Measurements from ENCODE around the gene DOCK6.
"Not testable (repeated sequence)": the region's sequence is repeated elsewhere in the genome, so short reads cannot be mapped to it uniquely, and the experiment has no call there.

DOCK6 gene

GRCh38 chr19:11168568-11168967 lies 93.8 kb downstream of the DOCK6 start:
- no peak for DNase-seq

- no peak for DNase-seq
Measured at GRCh38 chr19:11166281-11167142, 95.8 kb downstream of the DOCK6 start.

- DNase-seq: no peak
Measured at GRCh38 chr19:11165486-11166030, 96.8 kb downstream of the DOCK6 start.

- DNase-seq: no peak
Measured at GRCh38 chr19:11164879-11165406, 97.4 kb downstream of the DOCK6 start.

- DNase-seq: no peak
Measured at GRCh38 chr19:11164296-11164695, 98.0 kb downstream of the DOCK6 start.

GRCh38 chr19:11160440-11160768 lies 101.9 kb downstream of the DOCK6 start:
- DNase-seq: not testable (repeated sequence)

- DNase-seq: no peak
Measured at GRCh38 chr19:11159598-11160439, 102.5 kb downstream of the DOCK6 start.

GRCh38 chr19:11155373-11156120 lies 106.8 kb downstream of the DOCK6 start, which contains the start of gene SPC24:
SPC24 (minus strand) TSS chr19:11155782; CDS start chr19:11155776, 6 bp downstream.
- DNase-seq: peak; percentile 99

GRCh38 chr19:11154683-11155047 lies 107.7 kb downstream of the DOCK6 start:
- DNase-seq: no peak

GRCh38 chr19:11152318-11153062 lies 109.8 kb downstream of the DOCK6 start:
- DNase-seq: no peak

- DNase-seq: no peak
Measured at GRCh38 chr19:11151181-11151580, 111.1 kb downstream of the DOCK6 start.
